ENCODE measurements around the gene ARMH4. TPM values are rescaled to one million over a fixed set of nuclear protein-coding genes. Genes with fewer than 3 reads are reported as not detected.

The ARMH4 gene
- total RNA-seq, 4 donors from 2014 or later = 0.41 to 2.8 (median 0.48) TPM; not detected in 1

- no peaks in the 10 kb centered on the region for H3K27me3 ChIP-seq
- H3K4me1 ChIP-seq = no peaks in the 10 kb centered on the region
- intact Hi-C loops (cut with DNase I; ENCODE audit: low total_unique reads) (loop anchor here (5.0 kb wide), 1 partner anchor 60 kb away; no protein-coding TSS in a partner anchor), in situ Hi-C loops (cut with MboI; ENCODE audit: low pct_ligation_motif_present in 1 of 4, low pct_unique_long_range_greater_than_20kb in 1 of 4, low sequenced_read_pairs in 3 of 4) (loop anchor here in 3 of 4 donors (10.0 to 25.0 kb wide), 2 partner anchors 58 to 255 kb away; no protein-coding TSS in a partner anchor)
- no peak for TF ChIP-seq POLR2AphosphoS5 (IDR thresholded peaks at IDR 0.05)
- TF ChIP-seq EP300 (IDR thresholded peaks at IDR 0.05; ENCODE audit: low read depth) = no peak
- TF ChIP-seq POLR2A (IDR thresholded peaks at IDR 0.05) = no peak
- TF ChIP-seq, protein P1, sequence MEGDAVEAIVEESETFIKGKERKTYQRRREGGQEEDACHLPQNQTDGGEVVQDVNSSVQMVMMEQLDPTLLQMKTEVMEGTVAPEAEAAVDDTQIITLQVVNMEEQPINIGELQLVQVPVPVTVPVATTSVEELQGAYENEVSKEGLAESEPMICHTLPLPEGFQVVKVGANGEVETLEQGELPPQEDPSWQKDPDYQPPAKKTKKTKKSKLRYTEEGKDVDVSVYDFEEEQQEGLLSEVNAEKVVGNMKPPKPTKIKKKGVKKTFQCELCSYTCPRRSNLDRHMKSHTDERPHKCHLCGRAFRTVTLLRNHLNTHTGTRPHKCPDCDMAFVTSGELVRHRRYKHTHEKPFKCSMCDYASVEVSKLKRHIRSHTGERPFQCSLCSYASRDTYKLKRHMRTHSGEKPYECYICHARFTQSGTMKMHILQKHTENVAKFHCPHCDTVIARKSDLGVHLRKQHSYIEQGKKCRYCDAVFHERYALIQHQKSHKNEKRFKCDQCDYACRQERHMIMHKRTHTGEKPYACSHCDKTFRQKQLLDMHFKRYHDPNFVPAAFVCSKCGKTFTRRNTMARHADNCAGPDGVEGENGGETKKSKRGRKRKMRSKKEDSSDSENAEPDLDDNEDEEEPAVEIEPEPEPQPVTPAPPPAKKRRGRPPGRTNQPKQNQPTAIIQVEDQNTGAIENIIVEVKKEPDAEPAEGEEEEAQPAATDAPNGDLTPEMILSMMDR (IDR thresholded peaks at IDR 0.05) = no peak
- H3K36me3 ChIP-seq = no peaks in the 10 kb centered on the region
- no peak overlapping the region for H3K4me3 ChIP-seq
- H3K9me3 ChIP-seq = no peaks in the 10 kb centered on the region
- H3K27ac ChIP-seq = no peak overlapping the region
- no peak for DNase-seq
- 20 to 34% methylated on average over 1 of the region's 1 CpG for WGBS, 2 donors (ENCODE audit: low coverage in 1 of 2)
Measured at GRCh38 chr14:58107041-58107440, 45.0 kb downstream of the ARMH4 start.

- H3K9me3 ChIP-seq = no peaks in the 10 kb centered on the region
- H3K4me3 ChIP-seq = no peak overlapping the region
- no peaks in the 10 kb centered on the region for H3K27me3 ChIP-seq
- no peaks in the 10 kb centered on the region for H3K4me1 ChIP-seq
- H3K36me3 ChIP-seq = no peaks in the 10 kb centered on the region
- no peak for DNase-seq
- in situ Hi-C loops (cut with MboI; ENCODE audit: low pct_ligation_motif_present in 1 of 4, low pct_unique_long_range_greater_than_20kb in 1 of 4, low sequenced_read_pairs in 3 of 4) (loop anchor here in 3 of 4 donors (10.0 to 25.0 kb wide), 2 partner anchors 58 to 256 kb away; no protein-coding TSS in a partner anchor), intact Hi-C loops (cut with DNase I; ENCODE audit: low total_unique reads) (loop anchor here (5.0 kb wide), 1 partner anchor 61 kb away; no protein-coding TSS in a partner anchor)
- TF ChIP-seq POLR2AphosphoS5 (IDR thresholded peaks at IDR 0.05) (no peak), POLR2A (IDR thresholded peaks at IDR 0.05) (no peak), EP300 (IDR thresholded peaks at IDR 0.05; ENCODE audit: low read depth) (no peak)
- TF ChIP-seq, protein P1 (IDR thresholded peaks at IDR 0.05) = no peak
- no peak overlapping the region for H3K27ac ChIP-seq
- WGBS, 2 donors (ENCODE audit: low coverage in 1 of 2) = 22 to 35% methylated on average over 3 to 4 of the region's 4 CpGs
Measured at GRCh38 chr14:58106446-58106845, 45.6 kb downstream of the ARMH4 start.

- 32 to 35% methylated on average over 2 of the region's 2 CpGs for WGBS, 2 donors (ENCODE audit: low coverage in 1 of 2)
- in situ Hi-C loops (cut with MboI; ENCODE audit: low pct_ligation_motif_present in 1 of 4, low pct_unique_long_range_greater_than_20kb in 1 of 4, low sequenced_read_pairs in 3 of 4) (loop anchor here in 3 of 4 donors (10.0 to 25.0 kb wide), 2 partner anchors 60 to 257 kb away; no protein-coding TSS in a partner anchor), intact Hi-C loops (cut with DNase I; ENCODE audit: low total_unique reads) (loop anchor here (5.0 kb wide), 1 partner anchor 62 kb away; no protein-coding TSS in a partner anchor)
- Histone ChIP-seq H3K9me3 (no peaks in the 10 kb centered on the region), H3K4me1 (no peaks in the 10 kb centered on the region), H3K27me3 (no peaks in the 10 kb centered on the region), H3K36me3 (no peaks in the 10 kb centered on the region), H3K27ac (no peak overlapping the region), H3K4me3 (no peak overlapping the region)
- DNase-seq = no peak
- TF ChIP-seq, protein P1 (IDR thresholded peaks at IDR 0.05) = no peak
- TF ChIP-seq POLR2AphosphoS5 (IDR thresholded peaks at IDR 0.05) = no peak
- TF ChIP-seq POLR2A (IDR thresholded peaks at IDR 0.05) = no peak
- no peak for TF ChIP-seq EP300 (IDR thresholded peaks at IDR 0.05; ENCODE audit: low read depth)
Measured at GRCh38 chr14:58104808-58105207, 47.2 kb downstream of the ARMH4 start.

- no peak overlapping the region for H3K27ac ChIP-seq
- WGBS, 2 donors (ENCODE audit: low coverage in 1 of 2) = 85 to 87% methylated on average over 4 of the region's 4 CpGs
- DNase-seq = no peak
- TF ChIP-seq POLR2AphosphoS5 (IDR thresholded peaks at IDR 0.05) (no peak), EP300 (IDR thresholded peaks at IDR 0.05; ENCODE audit: low read depth) (no peak), POLR2A (IDR thresholded peaks at IDR 0.05) (no peak)
- TF ChIP-seq, protein P1 (IDR thresholded peaks at IDR 0.05) = no peak
- intact Hi-C loops (cut with DNase I; ENCODE audit: low total_unique reads) (no loop called here), in situ Hi-C loops (cut with MboI; ENCODE audit: low pct_ligation_motif_present in 1 of 4, low pct_unique_long_range_greater_than_20kb in 1 of 4, low sequenced_read_pairs in 3 of 4) (loop anchor here in 3 of 4 donors (10.0 to 25.0 kb wide), 2 partner anchors 64 to 261 kb away; no protein-coding TSS in a partner anchor)
- H3K36me3 ChIP-seq = no peaks in the 10 kb centered on the region
- peaks cover 0 to 3% (median 0%) of the 10 kb centered on the region in 4 donors for H3K4me1 ChIP-seq
- H3K27me3 ChIP-seq = no peaks in the 10 kb centered on the region
- no peak overlapping the region for H3K4me3 ChIP-seq
- no peaks in the 10 kb centered on the region for H3K9me3 ChIP-seq
Measured at GRCh38 chr14:58100735-58101368, 51.2 kb downstream of the ARMH4 start.

Measured in transverse colon (tissue), 4 donors.